HUDEP-2 (cell line): Measurements from ENCODE around the gene CDH23.

Experiments
- DNase-seq, 76 experiments: peaks; one replicate each; lab custom pipeline; 2025; ENCODE audit not compliant: unreplicated experiment in 76 of 76; lab: John Stamatoyannopoulos, UW

Gene CDH23

DNA sequence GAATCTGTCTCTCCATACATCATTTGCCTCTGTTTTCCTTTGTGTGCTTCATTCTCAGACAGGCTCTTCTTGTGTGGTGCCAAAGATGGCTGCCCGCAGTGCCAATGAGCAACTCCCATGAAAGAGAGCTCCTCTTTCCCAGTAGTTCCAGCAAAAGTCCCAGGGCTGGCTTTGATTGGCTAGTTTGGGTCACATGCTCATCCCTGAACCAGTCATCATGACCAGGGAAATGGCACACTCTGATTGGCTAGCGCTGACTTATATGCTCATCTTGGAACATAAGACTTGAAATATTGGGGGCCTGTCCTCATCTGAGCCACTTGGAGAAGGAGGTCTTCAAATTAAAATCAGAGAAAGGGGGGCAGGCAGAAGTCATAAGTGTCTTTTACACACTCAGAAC lies 112.7 kb downstream of the CDH23 start:
- no peak for DNase-seq

DNA sequence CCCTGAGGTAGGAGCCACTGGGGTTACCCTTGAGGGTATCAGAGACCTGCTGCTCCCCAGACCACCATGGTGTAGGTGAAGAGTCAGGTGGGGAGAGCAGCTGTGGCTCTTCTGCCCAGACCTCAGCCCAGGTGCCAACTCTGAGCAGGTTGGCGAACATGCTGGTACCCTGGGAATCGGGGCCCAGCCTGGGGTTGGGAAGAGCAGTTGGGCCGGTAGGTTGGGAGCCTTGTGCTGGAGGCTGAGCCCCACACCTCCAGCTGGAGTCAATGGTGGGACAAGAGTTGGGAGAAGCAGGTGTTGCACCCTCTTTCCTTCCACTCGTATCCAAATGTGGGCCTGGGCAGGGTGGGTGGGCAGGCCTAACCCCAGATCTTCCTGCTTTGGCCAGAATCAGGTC lies 114.5 kb downstream of the CDH23 start:
- no peak for DNase-seq

DNA sequence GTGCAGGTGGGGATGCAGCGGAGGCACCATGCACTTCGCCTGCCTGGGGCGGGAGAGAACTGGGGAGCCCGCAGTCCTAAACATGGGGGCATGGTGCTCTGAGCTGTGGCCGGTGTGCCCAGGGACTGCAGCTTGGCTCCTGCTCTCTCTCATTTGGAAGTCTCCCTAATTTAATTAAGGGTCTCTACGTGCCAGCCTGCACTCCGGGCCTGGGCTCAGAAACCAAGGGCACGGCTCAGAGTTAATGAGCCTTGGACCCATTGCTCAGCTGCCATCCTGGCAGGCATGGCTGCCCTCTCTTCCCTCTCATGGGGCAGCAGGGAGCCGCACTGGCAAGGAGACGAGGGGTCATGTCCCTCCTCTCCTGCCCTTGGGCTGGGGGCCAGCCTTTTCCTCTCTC lies 115.6 kb downstream of the CDH23 start:
- DNase-seq = no peak

DNA sequence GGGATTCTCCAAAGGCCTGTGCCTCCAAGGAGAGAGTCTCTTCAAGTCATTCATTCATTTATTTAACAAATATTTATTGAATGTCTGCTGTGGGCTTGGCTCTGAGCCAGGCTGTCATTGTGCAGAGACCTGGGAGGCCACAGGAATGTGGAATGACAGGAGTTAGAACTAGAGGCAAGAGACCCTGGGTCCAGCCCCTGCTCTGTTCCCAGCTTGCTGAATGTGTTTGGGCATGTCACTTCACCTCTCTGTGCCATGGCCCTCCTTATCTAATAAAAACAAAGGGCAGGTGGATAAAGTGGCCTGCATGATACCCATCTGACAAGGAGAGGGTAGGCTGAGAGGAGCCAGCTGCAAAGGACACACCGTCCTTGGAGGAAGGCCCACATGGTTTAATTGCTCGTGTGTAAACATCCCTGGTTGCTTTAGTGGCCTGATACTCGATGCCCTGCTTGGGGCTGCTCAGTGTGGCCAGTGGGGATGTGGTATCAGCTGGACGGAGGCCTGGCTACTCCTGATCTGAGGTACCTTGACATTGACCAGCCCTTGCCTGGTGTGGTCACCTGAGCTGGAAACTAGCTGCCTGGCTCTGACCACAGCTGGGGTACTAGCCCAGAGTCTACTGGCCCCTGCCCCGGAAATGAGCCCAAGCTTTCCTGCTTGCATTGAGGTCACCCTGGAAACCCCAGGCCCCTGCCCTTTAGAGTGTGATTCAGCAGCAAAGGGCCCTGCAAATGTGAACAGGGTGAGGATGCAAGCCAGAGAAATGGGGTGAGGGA lies 116.2 kb downstream of the CDH23 start:
- no peak for DNase-seq

DNA sequence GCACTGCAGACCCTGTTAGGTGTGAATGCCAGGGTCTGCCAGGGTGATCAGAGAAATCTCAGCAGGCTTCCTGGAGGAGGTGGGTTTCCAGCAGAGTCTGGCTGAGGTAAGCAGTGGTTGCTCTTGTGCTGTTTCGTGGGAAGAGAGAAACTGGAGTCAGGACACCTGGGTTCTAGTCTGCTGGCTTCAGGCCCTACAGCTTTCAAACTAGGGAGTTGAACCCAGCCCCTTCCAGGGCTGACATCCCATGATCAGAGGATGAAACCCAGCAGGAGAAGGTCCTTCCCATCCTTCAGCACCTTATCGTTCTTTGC lies 116.8 kb downstream of the CDH23 start:
- no peak for DNase-seq

DNA sequence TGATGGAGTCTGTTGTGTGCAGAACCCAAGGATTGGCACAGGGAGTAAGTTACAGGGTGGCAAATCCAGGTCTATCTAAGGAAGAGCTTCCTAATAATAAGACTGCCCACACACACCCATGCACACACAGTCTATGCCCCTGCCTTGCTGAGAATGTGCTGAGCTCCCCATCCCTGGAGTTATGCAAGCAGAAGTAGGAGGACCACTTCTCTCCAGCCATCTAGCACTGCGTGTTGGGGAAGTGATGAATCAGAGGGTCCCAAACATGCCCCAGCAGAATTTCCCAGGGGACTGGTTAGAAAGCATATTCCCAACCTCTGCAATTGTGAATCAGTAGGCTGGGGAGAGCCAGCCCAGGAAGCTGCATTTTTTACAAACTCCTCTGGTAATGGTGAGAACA lies 117.2 kb downstream of the CDH23 start:
- DNase-seq = no peak

DNA sequence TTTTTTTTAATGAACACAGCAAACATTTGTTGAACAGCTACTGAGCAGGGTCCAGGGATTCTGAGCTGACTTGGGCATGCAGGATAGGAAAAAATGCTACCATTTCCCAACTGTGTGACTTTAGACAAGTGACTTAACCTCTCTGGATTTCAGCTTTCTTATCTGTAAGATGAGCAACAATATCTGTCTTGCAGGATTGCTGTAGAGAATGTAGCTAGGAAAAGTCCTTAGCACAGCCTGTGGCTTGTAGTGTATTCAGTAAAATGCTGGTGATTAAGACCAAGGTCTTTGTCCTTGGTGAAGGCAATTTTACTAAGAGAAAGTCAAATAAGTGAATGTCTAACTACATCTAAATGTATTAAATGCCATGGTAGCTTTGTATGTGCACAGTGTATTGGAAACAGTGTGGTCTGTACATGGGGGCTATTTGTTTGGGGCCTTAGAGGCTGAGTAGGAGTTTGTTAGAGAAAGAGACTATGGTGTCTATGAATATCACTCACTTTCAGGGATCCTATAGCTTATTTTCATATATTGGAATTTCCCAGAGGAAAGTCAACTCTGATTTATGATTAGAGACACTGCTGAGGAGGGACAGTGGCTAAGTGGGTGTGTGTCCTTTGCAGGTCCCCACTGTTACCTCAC lies 118.9 kb downstream of the CDH23 start:
- no peak for DNase-seq

DNA sequence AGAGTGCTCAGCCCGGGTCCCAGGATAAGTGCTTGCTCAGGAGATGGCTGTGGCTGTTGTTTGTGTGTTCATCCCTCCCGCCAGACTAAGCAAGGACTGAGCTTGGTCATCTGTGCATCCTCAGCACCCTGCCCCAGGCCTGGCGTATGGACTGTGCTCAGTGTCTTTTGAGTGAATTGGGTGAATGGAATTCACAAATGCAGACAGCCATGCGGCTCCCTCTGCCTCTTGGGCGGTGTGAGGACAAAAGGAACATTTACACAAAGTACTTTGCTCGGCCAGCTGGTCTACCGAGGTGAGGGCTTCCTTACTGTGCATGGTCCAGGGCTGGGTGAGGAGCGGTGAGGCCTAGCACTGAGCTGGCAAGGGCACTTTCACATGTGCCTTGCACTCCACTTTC lies 120.2 kb downstream of the CDH23 start:
- no peak for DNase-seq

DNA sequence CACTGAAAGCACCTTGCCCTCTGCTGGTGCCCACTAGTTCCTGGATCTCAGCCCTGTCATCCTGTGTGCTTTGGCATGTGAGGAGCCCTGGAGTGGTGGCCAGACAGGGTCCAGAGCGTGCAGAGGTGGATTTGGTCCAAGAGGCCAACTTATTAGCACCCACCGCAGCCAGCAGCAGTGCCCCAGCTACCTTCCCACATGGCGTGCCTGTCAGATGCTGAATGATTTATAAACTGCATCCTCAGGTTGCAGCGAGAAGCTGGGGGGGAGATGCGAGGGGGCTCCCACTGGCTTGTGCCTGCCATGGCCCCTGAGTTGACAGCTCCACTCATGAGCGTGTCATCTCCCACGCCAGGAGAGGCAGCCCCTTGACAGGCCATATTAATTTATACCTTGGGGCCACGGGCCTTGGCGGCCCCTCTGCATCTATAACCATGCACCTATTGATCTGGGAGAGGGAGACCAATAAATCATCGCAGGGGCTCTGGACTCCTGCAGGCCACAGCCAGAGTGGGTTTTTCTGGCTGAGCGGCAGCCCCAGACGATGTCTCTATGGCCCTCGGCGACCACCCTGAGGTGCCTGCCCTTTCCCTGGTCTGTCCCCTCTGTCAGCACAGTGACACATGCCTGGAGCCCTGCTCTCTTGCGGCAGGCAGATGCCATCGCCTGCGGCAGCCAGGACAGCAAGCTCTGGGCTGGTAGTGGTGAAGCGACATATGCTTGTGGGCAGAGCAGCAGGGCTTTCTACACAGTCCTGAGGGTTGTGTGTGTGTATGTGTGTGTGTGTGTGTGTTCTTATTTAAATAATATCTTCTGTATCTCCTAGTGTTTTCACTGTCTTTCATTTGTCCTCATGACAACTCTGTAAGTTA lies 120.8 kb downstream of the CDH23 start:
- no peak for DNase-seq

DNA sequence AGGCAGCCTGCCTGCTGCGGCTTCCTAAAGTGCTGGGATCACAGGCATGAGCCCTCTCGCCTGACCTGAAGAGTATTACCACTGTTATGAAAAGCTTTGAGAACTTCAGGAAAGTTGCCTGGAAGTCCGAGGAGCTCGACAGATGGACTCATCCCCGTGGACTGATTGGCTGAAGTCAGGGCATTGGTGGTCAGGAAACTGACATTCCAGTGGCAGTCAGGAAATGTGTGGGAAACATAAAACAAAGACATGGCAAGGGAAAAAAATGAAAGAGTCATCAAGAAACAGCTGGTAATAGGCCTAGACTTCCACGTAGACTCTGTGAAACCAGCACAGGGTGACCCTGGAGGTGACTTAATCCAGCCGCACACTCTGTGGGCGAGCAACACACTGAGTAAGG lies 123.3 kb downstream of the CDH23 start:
- DNase-seq = no peak

DNA sequence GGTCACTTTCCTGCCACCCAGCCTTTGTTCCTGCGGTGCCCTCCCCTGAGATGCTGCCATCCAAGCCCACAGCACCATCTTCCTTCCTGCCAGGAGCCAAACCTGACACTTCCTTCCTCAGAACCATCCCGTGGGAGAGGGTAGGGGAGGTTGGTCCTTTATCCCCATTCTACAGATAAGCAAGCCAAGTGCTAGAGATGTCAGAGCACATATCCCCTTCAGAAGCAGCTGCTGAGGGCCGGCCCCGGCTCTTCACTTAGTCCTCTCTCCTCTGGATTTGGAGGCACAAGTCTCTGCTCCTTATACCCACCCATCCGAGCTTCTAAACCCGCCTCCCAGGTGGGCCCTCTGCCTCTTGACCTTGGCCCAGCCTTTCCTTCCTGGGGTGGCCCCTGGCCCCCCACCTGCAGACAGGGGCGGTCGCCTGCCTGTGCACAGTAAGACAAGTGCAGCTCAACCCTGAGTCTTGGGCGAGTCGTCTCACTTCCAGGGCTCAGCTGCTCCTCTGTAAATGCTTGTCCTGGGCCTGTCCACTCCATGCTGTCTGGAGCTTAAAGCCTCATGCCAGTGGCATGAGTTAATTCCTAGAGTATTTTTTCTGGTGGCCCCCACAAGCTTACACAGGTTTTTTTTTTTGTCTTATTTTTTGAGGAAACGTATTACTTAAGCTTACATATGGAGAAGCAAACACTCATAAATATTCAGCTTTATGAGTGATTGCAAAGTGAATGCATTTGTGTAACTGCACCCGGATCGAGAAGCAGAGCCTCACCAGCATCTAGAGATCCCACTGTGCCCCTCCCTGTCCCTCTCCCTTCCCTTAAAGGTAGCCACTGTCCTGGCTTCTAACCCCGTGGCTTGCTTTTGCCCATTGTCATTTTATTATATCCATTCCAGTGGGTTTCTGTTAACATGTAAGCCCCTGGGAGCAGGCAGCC lies 125.1 kb downstream of the CDH23 start:
- DNase-seq = no peak

DNA sequence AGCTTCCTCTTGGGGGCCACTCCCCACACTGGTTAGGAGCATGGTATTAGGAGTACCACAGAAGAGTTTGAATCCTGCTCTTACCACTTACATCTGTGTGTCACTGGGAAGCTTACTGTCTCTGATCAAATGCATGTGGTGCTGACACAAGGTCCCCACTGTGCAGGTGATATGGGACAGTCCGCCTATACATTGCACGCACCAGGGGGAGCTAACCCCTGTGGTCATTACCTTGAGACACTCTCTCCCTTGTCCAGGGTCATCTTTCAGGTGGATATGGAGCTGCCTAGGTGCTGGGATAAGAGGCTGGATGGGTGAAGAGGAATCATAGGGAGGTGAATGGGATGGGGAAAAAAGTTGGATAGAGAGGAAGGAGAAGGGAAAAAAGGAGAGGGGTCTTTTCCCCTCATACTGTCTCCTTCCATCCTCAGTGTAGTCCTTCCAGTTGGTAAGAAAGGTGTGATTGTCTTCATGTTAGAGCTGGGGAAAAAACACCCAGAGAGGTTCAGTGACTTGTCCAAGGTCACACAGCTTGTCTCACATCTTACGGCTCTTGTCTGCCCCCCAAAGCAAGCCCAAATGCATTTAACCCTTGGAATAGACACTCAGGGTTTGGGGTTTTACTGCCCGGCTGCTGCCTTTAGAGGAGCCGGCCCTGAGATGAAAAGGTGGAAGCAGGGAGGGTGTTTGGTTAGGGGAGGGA lies 125.9 kb downstream of the CDH23 start:
- DNase-seq = no peak

DNA sequence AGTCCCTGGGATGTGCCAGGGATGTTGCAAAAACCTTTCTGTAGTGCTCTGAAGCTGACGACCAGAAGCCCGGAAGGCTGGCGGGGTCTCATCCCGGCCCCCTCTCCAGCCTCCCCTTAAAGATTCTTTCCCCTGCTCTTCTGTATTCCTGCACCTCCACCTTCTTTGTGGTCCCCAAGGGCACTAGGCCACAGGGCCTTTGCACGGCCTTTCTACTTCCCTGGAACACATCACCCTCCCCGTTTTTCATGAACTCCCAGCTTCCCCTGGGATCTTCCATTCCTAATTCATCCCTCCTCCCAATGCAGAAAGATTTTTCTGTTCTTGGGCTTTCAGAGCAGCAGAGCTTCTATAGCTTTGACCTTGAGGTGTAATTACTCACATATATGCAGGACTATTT lies 127.0 kb downstream of the CDH23 start:
- DNase-seq = no peak

DNA sequence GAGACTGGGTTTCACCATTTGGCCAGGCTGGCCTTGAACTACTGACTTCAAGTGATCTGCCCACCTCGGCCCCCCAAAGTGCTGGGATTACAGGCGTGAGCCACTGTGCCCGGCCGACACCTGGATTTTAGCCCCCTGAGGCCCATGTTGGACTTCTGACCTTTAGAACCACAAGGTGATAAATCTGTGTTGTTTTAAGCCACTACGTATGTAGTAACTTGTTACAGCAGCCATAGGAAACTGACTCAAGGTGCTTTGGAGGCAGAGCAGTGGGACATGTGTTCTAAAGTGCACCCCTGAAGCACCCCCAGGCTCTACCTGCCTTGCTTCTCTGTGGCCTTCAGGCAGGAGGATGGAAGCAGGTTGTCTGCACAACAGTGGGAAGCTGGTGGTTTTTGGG lies 128.4 kb downstream of the CDH23 start:
- DNase-seq = no peak

DNA sequence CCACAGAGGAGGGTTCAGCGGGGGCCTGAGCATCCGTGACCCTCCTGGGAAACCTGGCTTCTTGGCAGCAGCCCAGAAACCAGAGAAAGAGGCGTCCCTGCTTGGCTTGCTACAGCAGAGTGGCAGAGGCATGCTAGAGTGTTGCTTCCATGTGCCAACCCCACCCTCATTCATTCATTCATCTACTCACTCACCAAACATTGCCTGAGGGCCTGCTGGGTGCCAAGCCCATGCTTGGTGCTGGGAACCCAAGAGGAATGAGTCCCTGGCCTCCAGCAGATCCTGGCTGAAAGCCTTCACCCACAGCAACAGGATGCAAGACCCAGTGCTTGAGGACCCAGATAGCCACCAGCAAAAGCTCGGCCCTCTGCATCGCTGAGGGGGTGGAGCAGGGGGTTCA lies 129.0 kb downstream of the CDH23 start:
- no peak for DNase-seq

DNA sequence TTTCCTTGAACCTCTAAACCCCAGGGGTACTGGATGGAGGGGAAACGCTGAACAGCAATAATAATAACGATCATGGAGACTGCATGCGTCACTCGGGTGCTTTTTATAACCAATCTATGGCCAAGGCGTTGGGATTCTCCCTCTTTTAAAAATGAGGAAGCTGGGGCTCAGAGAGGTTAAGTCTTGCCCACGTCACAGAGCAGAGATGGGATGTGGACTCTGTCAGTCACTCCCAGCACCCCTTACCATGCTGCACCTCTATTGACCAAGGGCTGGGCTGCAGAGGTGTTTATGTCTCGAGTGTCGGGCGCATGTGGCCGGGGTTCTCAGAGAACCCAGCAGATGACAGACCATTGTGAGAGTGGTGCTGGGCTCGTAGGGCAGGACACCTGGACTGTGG lies 129.9 kb downstream of the CDH23 start:
- DNase-seq = no peak

DNA sequence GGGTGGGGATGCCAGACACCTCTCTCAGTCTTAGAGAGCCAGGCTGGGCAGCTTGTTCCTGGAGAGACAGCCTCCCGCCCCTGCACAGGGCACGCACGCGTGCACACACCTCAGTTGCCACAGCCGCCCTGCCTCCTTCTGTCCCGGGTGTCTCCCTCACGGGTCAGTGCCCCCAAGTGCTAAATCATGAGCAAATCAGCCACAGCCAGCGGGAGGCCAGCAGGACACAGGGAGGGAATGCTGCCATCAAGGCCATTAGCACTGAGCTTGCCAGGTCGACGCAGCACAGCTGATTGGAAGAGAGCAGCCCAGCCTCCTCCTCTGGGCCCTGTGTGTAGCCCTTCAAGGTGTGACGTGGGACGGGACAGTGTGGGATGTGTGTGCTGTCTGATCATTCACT lies 130.4 kb downstream of the CDH23 start:
- no peak for DNase-seq

DNA sequence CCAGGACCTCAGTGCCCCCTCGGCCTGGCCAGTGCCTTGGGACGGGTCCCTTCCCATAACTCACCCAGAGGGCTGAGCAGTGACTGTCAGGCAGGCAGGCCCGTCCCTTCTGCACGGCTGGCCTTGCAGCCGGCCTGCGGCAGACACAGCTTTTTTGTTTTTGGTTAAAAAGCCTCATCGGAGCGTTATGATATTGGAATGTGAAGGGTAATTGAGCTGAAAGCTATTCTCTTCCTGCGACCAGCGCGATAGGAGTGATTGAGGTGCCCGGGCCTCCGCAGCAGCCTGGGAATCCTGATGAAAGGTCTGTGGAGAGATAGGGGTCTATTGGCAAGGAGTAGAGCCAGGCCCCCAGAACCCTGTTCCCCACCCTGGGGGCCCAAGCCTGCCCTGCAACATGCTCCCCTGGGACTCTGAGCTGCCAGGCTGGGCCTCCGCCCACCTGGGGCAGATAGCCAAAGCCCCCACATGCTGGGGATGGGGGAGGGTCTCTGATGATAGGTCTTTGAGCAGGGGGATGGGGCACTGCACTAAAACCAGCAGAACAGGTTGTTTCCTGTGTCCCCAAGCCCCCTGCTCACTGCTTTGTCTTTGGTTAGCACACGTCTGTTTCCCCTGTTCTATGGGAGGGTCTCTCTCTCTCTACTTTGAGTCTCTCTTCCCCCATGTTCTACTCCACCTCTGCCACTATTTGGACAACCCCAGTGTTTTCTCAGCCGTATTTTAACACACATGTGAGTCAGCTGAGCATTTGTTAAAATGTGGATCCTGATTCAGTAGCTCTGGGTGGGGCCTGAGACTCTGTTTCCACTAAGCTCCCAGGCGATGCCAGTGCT lies 131.9 kb downstream of the CDH23 start:
- no peak for DNase-seq

DNA sequence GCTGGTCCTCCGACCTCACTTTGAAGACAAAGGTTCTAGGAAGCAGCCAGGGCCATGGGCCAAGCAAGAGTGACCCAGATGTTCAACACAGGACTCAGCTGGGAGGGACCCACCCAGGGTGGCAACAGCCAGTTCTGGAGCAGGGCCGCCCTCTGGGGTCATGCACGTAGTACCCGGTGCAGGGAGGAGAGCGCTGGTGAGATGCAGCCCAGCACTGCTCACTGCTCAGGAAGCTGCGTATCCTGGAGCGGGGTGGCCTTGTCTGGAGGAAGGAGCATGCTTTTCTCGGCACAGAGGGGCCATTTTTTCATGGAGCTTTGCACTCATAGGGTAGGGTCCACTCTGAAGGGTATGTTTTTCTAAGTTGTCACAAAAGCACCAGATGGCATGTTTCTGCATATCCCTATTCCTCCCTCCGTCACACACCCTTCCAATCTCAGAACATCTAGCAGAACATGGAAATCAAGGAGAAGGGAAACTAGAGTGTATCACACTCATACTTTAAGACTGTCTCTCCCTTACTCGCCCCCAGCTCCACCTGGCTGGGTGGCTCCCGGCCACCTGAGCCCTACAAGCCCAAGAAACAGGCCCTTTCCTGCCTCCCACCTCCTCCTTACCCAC lies 132.6 kb downstream of the CDH23 start:
- DNase-seq = no peak
